Type B pancreatic cell (in vitro differentiated cells): Measurements from ENCODE around the gene ABLIM2. TPM values are rescaled to one million over a fixed set of nuclear protein-coding genes. Genes with fewer than 3 reads are reported as not detected.

ENCODE experiments used
- DNase-seq: peaks from one replicate; pipeline ENCODE4 v3.0.0; 2021; ENCODE audit warnings: mixed read lengths; ENCODE audit not compliant: unreplicated experiment; ENCODE audit errors: extremely low spot score
- H3K27ac Mint-ChIP-seq: 2 replicates; pipeline ENCODE4 v1.8.0; 2021; ENCODE audit warnings: mild to moderate bottlenecking, mixed read lengths
- H3K27me3 Mint-ChIP-seq: 2 replicates; pipeline ENCODE4 v1.8.0; 2021; ENCODE audit warnings: mixed read lengths
- H3K36me3 Mint-ChIP-seq: 2 replicates; pipeline ENCODE4 v1.8.0; 2021; ENCODE audit warnings: mixed read lengths
- H3K4me1 Mint-ChIP-seq: one replicate; pipeline ENCODE4 v1.8.0; 2021; ENCODE audit warnings: mixed read lengths; ENCODE audit not compliant: unreplicated experiment
- H3K4me3 Mint-ChIP-seq: 2 replicates; pipeline ENCODE4 v1.8.0; 2021; ENCODE audit warnings: mild to moderate bottlenecking, mixed read lengths
- H3K9me3 Mint-ChIP-seq: 2 replicates; pipeline ENCODE4 v1.8.0; 2021; ENCODE audit warnings: mixed read lengths
- CTCF ChIP-seq: fragments of 200-600 bp; sonication (generic); conservative IDR thresholded peaks from 2 replicates; pipeline ENCODE4 v1.5.0; 2021; ENCODE audit warnings: antibody characterized with exemption, mild to moderate bottlenecking
- total RNA-seq: library from RNA; stranded (reverse); gene quantifications from 2 replicates; pipeline ENCODE4 v1.2.1, GENCODE V29; 2021; ENCODE audit warnings: low replicate concordance

Gene ABLIM2
- total RNA-seq, 1 donor from 2014 or later: 2.6 TPM

- Mint-ChIP-seq H3K4me3 (no peak overlapping the region), H3K9me3 (no peaks in the 10 kb centered on the region), H3K36me3 (no peaks in the 10 kb centered on the region), H3K27ac (no peak overlapping the region), H3K27me3 (peaks cover 3% of the 10 kb centered on the region), H3K4me1 (peaks cover 18% of the 10 kb centered on the region)
- no peak for DNase-seq
- no peak for TF ChIP-seq CTCF
Observed at GRCh38 chr4:8037150-8037769, 121.4 kb downstream of the ABLIM2 start.

- Mint-ChIP-seq H3K27me3 (peaks cover 3% of the 10 kb centered on the region), H3K27ac (no peak overlapping the region), H3K9me3 (no peaks in the 10 kb centered on the region), H3K4me1 (peaks cover 18% of the 10 kb centered on the region), H3K36me3 (no peaks in the 10 kb centered on the region), H3K4me3 (no peak overlapping the region)
- no peak for DNase-seq
- no peak for TF ChIP-seq CTCF
Observed at GRCh38 chr4:8035371-8035780, 123.2 kb downstream of the ABLIM2 start.

GRCh38 chr4:8033829-8034528, 124.6 kb downstream of the ABLIM2 start:
- Mint-ChIP-seq H3K27ac (no peak overlapping the region), H3K36me3 (no peaks in the 10 kb centered on the region), H3K4me3 (no peak overlapping the region), H3K9me3 (no peaks in the 10 kb centered on the region), H3K27me3 (peaks cover 3% of the 10 kb centered on the region), H3K4me1 (peaks cover 11% of the 10 kb centered on the region)
- TF ChIP-seq CTCF: no peak
- no peak for DNase-seq

GRCh38 chr4:8033067-8033755, 125.4 kb downstream of the ABLIM2 start:
- H3K27ac Mint-ChIP-seq: no peak overlapping the region
- H3K27me3 Mint-ChIP-seq: peaks cover 3% of the 10 kb centered on the region

GRCh38 chr4:8032381-8032780, 126.2 kb downstream of the ABLIM2 start:
- no peaks in the 10 kb centered on the region for H3K9me3 Mint-ChIP-seq
- DNase-seq: no peak
- TF ChIP-seq CTCF: no peak
- H3K27me3 Mint-ChIP-seq: peaks cover 2% of the 10 kb centered on the region
- H3K36me3 Mint-ChIP-seq: no peaks in the 10 kb centered on the region
- H3K4me3 Mint-ChIP-seq: no peak overlapping the region
- H3K27ac Mint-ChIP-seq: no peak overlapping the region
- H3K4me1 Mint-ChIP-seq: peaks cover 5% of the 10 kb centered on the region

More at GRCh38 chr4:8033067-8033755, 125.4 kb downstream of the ABLIM2 start:
- DNase-seq: no peak
- Mint-ChIP-seq H3K4me1 (peaks cover 5% of the 10 kb centered on the region), H3K4me3 (no peak overlapping the region), H3K36me3 (no peaks in the 10 kb centered on the region), H3K9me3 (no peaks in the 10 kb centered on the region)
- TF ChIP-seq CTCF: no peak
